Adrenal gland (tissue), 12 donors: ENCODE results near the gene TDRD7. TPM values are rescaled to one million over a fixed set of nuclear protein-coding genes. Genes with fewer than 3 reads are reported as not detected.

Source experiments
- DNase-seq, 7 donors: peaks; one replicate each; pipeline ENCODE4 v3.0.0-alpha.2; 2019 to 2020
- H3K27ac ChIP-seq, 5 donors: fragments of 200-600 bp; sonication (generic) in 4 of 5; 1 replicate in 3 of 5; 2 replicates in 2 of 5; pipeline versions ENCODE4 v1.5.1 to v1.8.0; 2016 to 2020; ENCODE audit warnings: mild to moderate bottlenecking in 1 of 5
- H3K27me3 ChIP-seq: fragments of 200-600 bp; 2 replicates; pipeline ENCODE4 v1.8.0; 2021
- H3K36me3 ChIP-seq, 2 donors: fragments of 200-600 bp; replicated peaks in 1 of 2; 1 replicate in 1 of 2; 2 replicates in 1 of 2; pipeline versions ENCODE4 v1.5.1 to v1.8.0; 2018 to 2022
- H3K4me1 ChIP-seq, 2 donors: fragments of 200-600 bp; replicated peaks in 1 of 2; 1 replicate in 1 of 2; 2 replicates in 1 of 2; pipeline versions ENCODE4 v1.5.1 to v1.8.0; 2018 to 2021
- H3K4me3 ChIP-seq, 4 donors: fragments of 200-600 bp; sonication (generic) in 3 of 4; one replicate each; pipeline ENCODE4 v1.5.1; 2016 to 2018
- H3K9me3 ChIP-seq, 3 donors: fragments of 200-600 bp; sonication (generic) in 1 of 3; replicated peaks in 1 of 3; 1 replicate in 2 of 3; 2 replicates in 1 of 3; pipeline versions ENCODE4 v1.5.1 to v1.8.0; 2016 to 2021
- CTCF ChIP-seq, 6 experiments: fragments of 450-650 bp in 4 of 6; fragments of 200-600 bp in 2 of 6; sonication (generic) in 1 of 6; IDR thresholded peaks; 1 replicate in 5 of 6; 2 replicates in 1 of 6; pipeline versions ENCODE4 v1.5.1 to v1.8.0; 2016 to 2021; ENCODE audit warnings: antibody characterized with exemption in 6 of 6, mild to moderate bottlenecking in 2 of 6, moderate library complexity in 1 of 6
- POLR2A ChIP-seq, 2 donors: fragments of 450-650 bp; IDR thresholded peaks; one replicate each; pipeline ENCODE4 v1.6.1; 2017; ENCODE audit warnings: antibody characterized with exemption in 2 of 2, mild to moderate bottlenecking in 2 of 2, moderate library complexity in 1 of 2
- WGBS, 4 donors: extraction: QIAGEN DNeasy Blood & Tissue Kit in 2 of 4; methylation state at CpG; one replicate each; pipeline versions ENCODE4 v1.1.5 to v1.1.7; 2013 to 2017; 5-methylcytosine and 5-hydroxymethylcytosine counted together
- intact Hi-C, 2 donors: fragments of 100-400 bp; cut with DNase I; formaldehyde crosslinking; loops; one replicate each; pipeline versions ENCODE4 v1.14.1 to v1.15.0; 2022 to 2023
- polyA plus RNA-seq, 3 donors: library from polyadenylated mRNA; stranded (reverse); fragments of 200-250 nt in 2 of 3; fragments of 350-450 nt in 1 of 3; fragmentation: Illumina TruSeq in 1 of 3; extraction: RNeasy Lipid Tissue Mini Kit (QIAGEN cat#74804) in 1 of 3; gene quantifications; one replicate each; pipeline ENCODE4 v1.2.3, GENCODE V29; 2013 to 2014
- total RNA-seq, 9 donors: library from RNA; depleted of rRNA in 4 of 9; stranded (reverse); fragments of >200 nt in 4 of 9; fragments of 120-200 nt in 1 of 9; fragmentation: NEBNext Ultra II Directional in 1 of 9; extraction: Animal tissue kit (Norgen Biotek cat#: 25700) in 1 of 9; gene quantifications; one replicate each; pipeline versions ENCODE4 v1.1.0 to v1.2.4, GENCODE V29; 2013 to 2023
- donor health status: healthy with polysubstance abuse.
- donor health status: Bipolar disorder and iron deficiency.
- donor health status: DM: yes; HTN: yes; CAD: no.
- donor health status: DM: no; HTN: no; CAD: no.
- donor health status: DM: no; HTN: no; CAD: no.
- donor health status: DM: yes; HTN: yes; CAD: no.

TDRD7 gene
- total and polyA plus RNA-seq, 12 donors, result 5.2 to 13.3 (median 9.2) TPM

DNA sequence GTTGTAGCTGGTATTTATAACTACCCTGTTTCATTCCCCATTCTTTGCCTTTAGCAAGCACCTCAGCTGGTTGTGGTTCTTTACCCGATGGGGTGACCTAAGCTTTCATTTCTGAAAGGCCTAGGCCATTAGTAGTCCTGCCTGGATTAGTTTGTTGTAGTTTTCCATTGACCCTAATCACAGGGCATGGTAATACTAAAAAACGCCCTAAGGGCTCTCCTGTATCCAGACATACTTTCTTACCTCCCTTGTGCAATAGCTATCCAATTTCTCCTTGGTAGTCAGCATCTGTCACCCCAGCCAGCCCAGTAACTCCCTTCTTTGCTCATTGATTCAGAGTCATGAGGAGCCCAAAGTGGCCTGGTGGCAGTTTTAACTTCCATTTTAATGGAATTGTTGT lies 113.6 kb downstream of the TDRD7 start:
- no peak overlapping the region for H3K27ac ChIP-seq
- peak in 1 of 7 donors; percentile 45 for DNase-seq
- peaks cover 0 to 21% of the 10 kb centered on the region in 2 donors for H3K4me1 ChIP-seq
- 84 to 87% (median 86%) methylated on average over 2 of the region's 2 CpGs for WGBS, 4 donors
- H3K9me3 ChIP-seq, result no peaks in the 10 kb centered on the region
- no peak overlapping the region for H3K4me3 ChIP-seq
- no peaks in the 10 kb centered on the region for H3K27me3 ChIP-seq
- TF ChIP-seq POLR2A (IDR thresholded peaks at IDR 0.05) (no peak), CTCF (IDR thresholded peaks at IDR 0.05) (no peak)
- intact Hi-C loops, result no loop called here
- peaks cover 0 to 32% of the 10 kb centered on the region in 2 donors for H3K36me3 ChIP-seq

DNA sequence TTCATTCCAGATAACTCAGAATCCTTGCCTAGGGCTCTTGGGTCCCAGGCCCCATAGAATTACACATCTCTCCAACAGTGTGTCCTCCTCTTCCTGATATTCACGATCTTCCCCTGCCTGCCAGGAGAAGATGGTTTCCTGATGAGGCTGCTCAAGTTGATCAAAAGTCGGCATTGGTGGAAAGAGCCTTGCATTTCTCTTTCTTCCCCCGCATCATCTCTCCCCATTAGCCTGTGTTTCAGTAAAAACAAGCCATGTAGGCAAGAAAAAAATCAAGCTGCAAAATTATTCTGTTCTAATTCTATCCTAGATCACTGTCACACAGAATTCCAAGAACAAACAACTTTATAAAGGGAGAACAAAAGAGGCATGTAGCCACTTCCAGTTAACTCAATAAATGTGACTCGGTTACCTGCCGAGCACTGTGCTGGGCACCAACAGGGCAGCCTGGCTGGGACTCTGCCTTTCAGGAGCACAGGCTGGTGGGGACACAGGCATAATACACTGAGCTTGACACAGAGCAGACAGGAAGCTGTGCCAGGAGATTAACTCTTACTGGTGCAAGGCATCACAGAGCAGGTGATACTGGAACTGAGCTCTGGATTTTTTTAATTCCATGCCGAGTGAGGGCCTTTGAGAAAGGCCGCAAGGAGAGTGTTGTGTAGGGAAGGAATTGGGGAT lies 115.1 kb downstream of the TDRD7 start:
- Histone ChIP-seq H3K36me3 (peaks cover 0 to 32% of the 10 kb centered on the region in 2 donors), H3K4me3 (no peak overlapping the region), H3K27ac (peak overlapping the region in 1 of 5 donors; percentile 14), H3K4me1 (peaks cover 0 to 5% of the 10 kb centered on the region in 2 donors), H3K27me3 (no peaks in the 10 kb centered on the region), H3K9me3 (no peaks in the 10 kb centered on the region)
- DNase-seq, result peak in 1 of 7 donors; percentile 50
- WGBS, 4 donors, result 89 to 96% (median 91%) methylated on average over 7 of the region's 7 CpGs
- intact Hi-C loops, result no loop called here
- no peak for TF ChIP-seq CTCF (IDR thresholded peaks at IDR 0.05)
- no peak for TF ChIP-seq POLR2A (IDR thresholded peaks at IDR 0.05)

GRCh38 chr9:97527626-97528528 lies 116.0 kb downstream of the TDRD7 start:
- H3K27ac ChIP-seq, result peak overlapping the region in 2 of 5 donors; percentile 32 to 61
- 92 to 94% (median 93%) methylated on average over 13 to 18 of the region's 18 CpGs for WGBS, 4 donors
- no peaks in the 10 kb centered on the region for H3K9me3 ChIP-seq
- intact Hi-C loops, result no loop called here
- H3K4me1 ChIP-seq, result peaks cover 0 to 3% of the 10 kb centered on the region in 2 donors
- TF ChIP-seq POLR2A (IDR thresholded peaks at IDR 0.05) (no peak), CTCF (IDR thresholded peaks at IDR 0.05) (no peak)
- peaks cover 0 to 32% of the 10 kb centered on the region in 2 donors for H3K36me3 ChIP-seq
- H3K4me3 ChIP-seq, result no peak overlapping the region
- DNase-seq, result peak in 1 of 7 donors; percentile 50
- no peaks in the 10 kb centered on the region for H3K27me3 ChIP-seq

DNA sequence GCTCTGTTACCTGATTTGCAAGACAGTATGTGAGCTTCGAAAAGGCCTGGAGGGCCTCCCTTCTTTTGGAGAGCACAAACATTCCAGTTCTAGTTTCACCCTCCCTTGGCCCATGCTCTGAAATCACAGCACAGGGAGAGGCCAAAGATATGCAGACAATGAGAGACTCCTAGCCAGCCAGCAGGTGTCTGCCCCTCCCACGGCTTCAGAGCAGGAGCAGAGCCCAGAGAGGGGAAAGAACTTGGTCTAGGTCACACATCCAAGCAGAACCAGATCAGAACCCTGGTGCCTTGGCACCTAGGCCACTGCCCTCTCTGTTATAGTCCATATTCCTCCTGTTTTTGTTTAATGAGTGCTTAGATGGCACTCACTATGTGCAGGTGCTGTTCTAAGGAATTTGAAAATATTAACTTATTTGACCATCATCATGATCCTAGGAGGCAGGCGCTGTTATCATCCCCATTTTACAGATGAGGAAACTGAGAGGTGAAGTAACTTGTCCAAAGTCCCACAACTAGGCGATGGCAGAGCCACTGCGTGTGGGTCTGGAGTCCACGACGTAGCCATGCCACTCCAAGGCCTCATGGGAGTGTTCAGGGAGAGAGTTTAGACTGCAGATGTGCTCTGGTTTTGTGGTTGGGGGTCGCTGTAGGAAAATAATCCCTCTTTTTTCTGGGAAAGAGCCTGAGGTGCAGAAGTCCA lies 116.8 kb downstream of the TDRD7 start:
- peak in 1 of 7 donors; percentile 52 for DNase-seq
- 85 to 93% (median 89%) methylated on average over 7 to 8 of the region's 8 CpGs for WGBS, 4 donors
- Histone ChIP-seq H3K4me1 (peaks cover 0 to 3% of the 10 kb centered on the region in 2 donors), H3K9me3 (no peaks in the 10 kb centered on the region), H3K27me3 (no peaks in the 10 kb centered on the region), H3K36me3 (peaks cover 0 to 32% of the 10 kb centered on the region in 2 donors), H3K4me3 (no peak overlapping the region), H3K27ac (peak overlapping the region in 2 of 5 donors; percentile 61 to 81)
- TF ChIP-seq POLR2A (IDR thresholded peaks at IDR 0.05) (no peak), CTCF (IDR thresholded peaks at IDR 0.05) (no peak)
- intact Hi-C loops, result no loop called here
